BLaER1 treated with 17β-estradiol and CSF1 and Interleukin-3, amounts not matched to agents 10 nM and 100 nM (cell line): ENCODE results near the gene CBLB.
A peak's percentile ranks its signal among the peaks of the same experiment; 100 is the strongest.

Source experiments
- H3K27ac ChIP-seq, 11 experiments: shearing (Covaris generic); formaldehyde crosslinking; 2 replicates each; pipeline ENCODE4 v1.8.1; 2022
- H3K27me3 ChIP-seq, 11 experiments: shearing (Covaris generic); formaldehyde crosslinking; 2 replicates each; pipeline ENCODE4 v1.8.1; 2022
- H3K36me3 ChIP-seq, 11 experiments: shearing (Covaris generic); formaldehyde crosslinking; 2 replicates each; pipeline ENCODE4 v1.8.1; 2022
- H3K4me1 ChIP-seq, 10 experiments: shearing (Covaris generic); formaldehyde crosslinking; 2 replicates each; pipeline ENCODE4 v1.8.1; 2022
- H3K4me2 ChIP-seq, 11 experiments: shearing (Covaris generic); formaldehyde crosslinking; 2 replicates each; pipeline ENCODE4 v1.8.1; 2022
- H3K4me3 ChIP-seq, 10 experiments: shearing (Covaris generic); formaldehyde crosslinking; 2 replicates each; pipeline ENCODE4 v1.8.1; 2022
- H3K9ac ChIP-seq, 11 experiments: shearing (Covaris generic); formaldehyde crosslinking; 2 replicates each; pipeline ENCODE4 v1.8.1; 2022
- H3K9me3 ChIP-seq, 11 experiments: shearing (Covaris generic); formaldehyde crosslinking; replicated peaks in 1 of 11; 2 replicates each; pipeline ENCODE4 v1.8.1; 2022
- H4K20me1 ChIP-seq, 11 experiments: shearing (Covaris generic); formaldehyde crosslinking; 2 replicates each; pipeline ENCODE4 v1.8.1; 2022
- Cebpa-rat ChIP-seq, 11 experiments: shearing (Covaris generic); IDR thresholded peaks; 2 replicates each; pipeline ENCODE4 v1.8.1; 2022

The CBLB gene

DNA sequence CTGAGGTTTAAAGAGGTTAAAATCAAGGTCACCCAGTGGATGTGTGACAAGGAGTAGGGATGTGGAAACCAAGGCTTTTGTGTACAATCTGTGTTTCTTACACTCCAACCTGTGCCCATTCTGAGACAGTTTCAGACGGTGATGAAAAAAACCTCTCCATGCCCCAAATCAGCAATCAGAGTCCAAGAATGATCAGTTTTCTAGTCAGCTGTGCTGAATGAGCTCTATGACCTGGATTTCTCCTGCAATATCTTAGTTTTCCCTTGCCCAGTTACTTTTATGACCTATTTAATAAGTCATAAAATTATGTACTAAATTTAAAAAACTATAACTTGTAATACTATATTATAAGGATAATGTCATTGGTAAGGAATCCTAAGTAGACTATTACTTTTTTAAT is 37.5 kb upstream of the CBLB start:
- no peaks in the 10 kb centered on the region for H3K36me3 ChIP-seq
- TF ChIP-seq Cebpa-rat (IDR thresholded peaks at IDR 0.05) = no peak
- peak overlapping the region in 2 of 11 experiments; percentile 80 to 81; a peak in 2 of 22 replicates for H3K27ac ChIP-seq
- no peak overlapping the region for H3K4me3 ChIP-seq
- no peaks in the 10 kb centered on the region for H4K20me1 ChIP-seq
- no peaks in the 10 kb centered on the region; a peak in 2 of 22 replicates for H3K9me3 ChIP-seq
- peak overlapping the region in 2 of 11 experiments; percentile 81 to 86; a peak in 2 of 22 replicates for H3K4me2 ChIP-seq
- peaks cover 0 to 44% (median 0%) of the 10 kb centered on the region in 10 experiments; a peak in 7 of 20 replicates for H3K4me1 ChIP-seq
- H3K27me3 ChIP-seq = no peaks in the 10 kb centered on the region
- no peak overlapping the region for H3K9ac ChIP-seq

DNA sequence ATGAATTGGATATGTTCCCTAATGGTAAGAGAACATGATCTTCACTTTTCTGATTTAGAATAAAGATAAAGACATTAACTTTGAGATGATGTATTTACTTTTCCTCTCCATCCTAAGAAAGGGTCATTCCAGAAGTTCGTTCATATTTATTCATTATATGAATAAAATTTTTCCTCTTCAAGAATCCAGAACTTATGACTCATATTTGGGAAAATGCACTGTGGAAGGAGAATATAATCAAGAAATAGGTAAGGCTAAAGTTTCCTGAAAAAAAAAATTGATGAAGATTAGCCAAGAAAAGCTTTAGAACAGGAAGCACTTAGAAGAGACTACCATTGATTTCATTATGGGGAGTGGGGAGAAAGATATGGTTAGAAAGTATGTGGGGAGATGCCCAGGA is 36.5 kb upstream of the CBLB start:
- H3K9ac ChIP-seq = no peak overlapping the region
- no peak overlapping the region for H3K27ac ChIP-seq
- no peaks in the 10 kb centered on the region for H3K27me3 ChIP-seq
- no peaks in the 10 kb centered on the region for H3K36me3 ChIP-seq
- 0 out of 22 replicates have a peak overlapping the region, but pooled peaks of 1 of the 11 experiments have one; percentile 26 for H3K4me2 ChIP-seq
- peaks cover 0 to 37% (median 0%) of the 10 kb centered on the region in 10 experiments; a peak in 7 of 20 replicates for H3K4me1 ChIP-seq
- no peak for TF ChIP-seq Cebpa-rat (IDR thresholded peaks at IDR 0.05)
- H3K4me3 ChIP-seq = no peak overlapping the region
- H4K20me1 ChIP-seq = no peaks in the 10 kb centered on the region
- no peaks in the 10 kb centered on the region; a peak in 2 of 22 replicates for H3K9me3 ChIP-seq

DNA sequence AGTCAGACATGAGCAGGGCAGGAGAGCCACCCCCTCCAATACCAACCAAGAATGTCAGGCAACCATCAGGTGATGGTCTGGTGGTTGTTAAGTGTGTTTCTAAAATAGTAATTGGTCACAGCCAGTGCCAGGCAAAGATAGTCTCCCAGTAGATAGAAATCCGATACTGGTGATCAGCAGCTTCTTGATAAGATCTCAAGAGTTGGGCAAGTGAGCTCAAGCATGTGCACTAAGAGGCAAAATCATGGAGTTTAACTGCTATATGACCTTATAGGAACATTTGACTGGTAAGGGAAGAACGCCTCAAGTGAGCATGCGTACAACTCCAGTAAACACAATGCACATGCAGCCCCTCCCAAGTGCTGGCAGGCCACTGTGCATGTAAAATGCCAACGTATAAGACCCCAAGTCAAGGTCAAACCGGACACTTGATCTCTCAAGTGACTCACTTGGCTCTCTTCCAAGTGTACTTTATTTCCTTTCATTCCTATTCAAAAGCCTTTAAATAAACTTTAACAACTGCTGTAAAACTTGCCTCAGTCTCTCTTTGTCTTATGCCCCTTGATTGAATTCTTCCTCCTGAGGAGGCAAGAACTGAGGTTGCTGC is 36.0 kb upstream of the CBLB start:
- Histone ChIP-seq H3K27me3 (no peaks in the 10 kb centered on the region), H3K4me2 (peak overlapping the region in 1 of 11 experiments; percentile 5; a peak in 1 of 22 replicates), H3K36me3 (no peaks in the 10 kb centered on the region), H3K4me1 (peaks cover 0 to 41% (median 0%) of the 10 kb centered on the region in 10 experiments; a peak in 7 of 20 replicates), H3K9ac (no peak overlapping the region), H3K27ac (no peak overlapping the region), H3K4me3 (no peak overlapping the region), H3K9me3 (no peaks in the 10 kb centered on the region; a peak in 2 of 22 replicates), H4K20me1 (no peaks in the 10 kb centered on the region)
- TF ChIP-seq Cebpa-rat (IDR thresholded peaks at IDR 0.05) = no peak

DNA sequence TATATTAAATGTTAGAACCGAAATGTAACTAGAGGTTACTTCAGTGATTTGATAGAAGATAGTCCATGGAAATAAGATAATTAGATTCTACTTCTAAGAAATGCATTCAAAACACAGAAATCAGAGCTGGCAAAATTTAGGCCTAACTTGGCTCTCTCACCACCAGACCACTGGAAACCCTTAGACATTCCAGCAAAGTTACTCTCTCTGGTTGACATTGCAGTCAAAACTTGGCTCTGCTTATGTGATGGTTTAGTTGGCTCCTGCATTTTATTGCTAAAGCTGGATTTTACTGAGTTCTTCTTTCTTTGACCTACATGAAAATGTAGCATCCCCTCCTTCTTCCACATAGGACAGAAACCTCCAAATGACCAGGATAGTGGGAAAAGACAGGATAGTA is 35.4 kb upstream of the CBLB start:
- Histone ChIP-seq H3K27me3 (no peaks in the 10 kb centered on the region), H3K4me2 (no peak overlapping the region), H4K20me1 (no peaks in the 10 kb centered on the region), H3K9me3 (no peaks in the 10 kb centered on the region; a peak in 2 of 22 replicates), H3K36me3 (no peaks in the 10 kb centered on the region), H3K27ac (no peak overlapping the region), H3K4me3 (no peak overlapping the region), H3K4me1 (peaks cover 0 to 47% (median 0%) of the 10 kb centered on the region in 10 experiments; a peak in 7 of 20 replicates), H3K9ac (no peak overlapping the region)
- TF ChIP-seq Cebpa-rat (IDR thresholded peaks at IDR 0.05) = no peak

DNA sequence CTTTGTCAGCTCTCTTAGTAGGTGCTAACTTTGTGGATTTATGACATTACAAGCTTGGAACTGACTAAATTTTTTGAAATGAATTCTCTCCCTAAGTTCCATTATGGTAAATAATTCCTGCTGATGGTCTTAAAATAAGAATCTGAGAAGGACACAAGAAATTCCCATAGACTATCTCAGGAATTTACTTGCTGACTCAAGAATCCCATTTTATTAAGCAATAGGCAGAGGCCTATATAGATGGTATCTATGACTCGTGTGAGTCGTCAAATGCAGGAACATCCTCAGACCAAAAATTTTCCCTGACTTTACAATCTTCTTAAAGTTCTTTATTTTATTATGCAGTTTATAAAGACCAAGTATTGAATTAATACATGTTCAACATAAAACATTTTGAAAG is 30.7 kb upstream of the CBLB start:
- H3K27ac ChIP-seq = no peak overlapping the region
- H3K27me3 ChIP-seq = no peaks in the 10 kb centered on the region
- H3K9me3 ChIP-seq = no peaks in the 10 kb centered on the region; a peak in 2 of 22 replicates
- no peak overlapping the region for H3K9ac ChIP-seq
- H4K20me1 ChIP-seq = no peaks in the 10 kb centered on the region
- no peak overlapping the region for H3K4me3 ChIP-seq
- H3K4me2 ChIP-seq = peak overlapping the region in 3 of 11 experiments; percentile 12 to 32 (median 19); a peak in 4 of 22 replicates
- TF ChIP-seq Cebpa-rat (IDR thresholded peaks at IDR 0.05) = no peak
- no peaks in the 10 kb centered on the region for H3K36me3 ChIP-seq
- peaks cover 0 to 16% (median 0%) of the 10 kb centered on the region in 10 experiments; a peak in 5 of 20 replicates for H3K4me1 ChIP-seq

DNA sequence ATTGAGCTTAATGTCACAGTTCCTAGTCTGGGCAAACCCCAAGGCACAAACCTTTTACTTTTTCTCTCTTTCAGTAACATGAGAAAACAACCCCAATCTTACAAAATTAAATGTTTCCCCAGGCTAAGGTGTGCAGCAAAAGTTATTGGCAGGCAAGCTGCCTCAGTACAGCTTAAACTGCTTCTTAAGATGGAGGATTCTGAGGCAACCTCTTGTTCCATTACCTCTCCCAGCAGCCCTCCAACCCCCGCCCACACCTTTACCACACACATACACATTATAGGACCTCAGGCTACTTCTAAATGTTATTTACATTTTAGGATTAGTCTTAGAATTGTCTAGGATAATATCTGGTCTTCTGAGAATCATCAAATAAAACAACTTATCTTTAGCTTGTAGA is 22.3 kb upstream of the CBLB start:
- no peaks in the 10 kb centered on the region for H3K36me3 ChIP-seq
- no peak for TF ChIP-seq Cebpa-rat (IDR thresholded peaks at IDR 0.05)
- no peak overlapping the region for H3K27ac ChIP-seq
- no peak overlapping the region for H3K4me3 ChIP-seq
- no peak overlapping the region for H3K9ac ChIP-seq
- no peaks in the 10 kb centered on the region for H4K20me1 ChIP-seq
- H3K9me3 ChIP-seq = no peaks in the 10 kb centered on the region
- no peaks in the 10 kb centered on the region for H3K27me3 ChIP-seq
- H3K4me1 ChIP-seq = no peaks in the 10 kb centered on the region
- no peak overlapping the region for H3K4me2 ChIP-seq

DNA sequence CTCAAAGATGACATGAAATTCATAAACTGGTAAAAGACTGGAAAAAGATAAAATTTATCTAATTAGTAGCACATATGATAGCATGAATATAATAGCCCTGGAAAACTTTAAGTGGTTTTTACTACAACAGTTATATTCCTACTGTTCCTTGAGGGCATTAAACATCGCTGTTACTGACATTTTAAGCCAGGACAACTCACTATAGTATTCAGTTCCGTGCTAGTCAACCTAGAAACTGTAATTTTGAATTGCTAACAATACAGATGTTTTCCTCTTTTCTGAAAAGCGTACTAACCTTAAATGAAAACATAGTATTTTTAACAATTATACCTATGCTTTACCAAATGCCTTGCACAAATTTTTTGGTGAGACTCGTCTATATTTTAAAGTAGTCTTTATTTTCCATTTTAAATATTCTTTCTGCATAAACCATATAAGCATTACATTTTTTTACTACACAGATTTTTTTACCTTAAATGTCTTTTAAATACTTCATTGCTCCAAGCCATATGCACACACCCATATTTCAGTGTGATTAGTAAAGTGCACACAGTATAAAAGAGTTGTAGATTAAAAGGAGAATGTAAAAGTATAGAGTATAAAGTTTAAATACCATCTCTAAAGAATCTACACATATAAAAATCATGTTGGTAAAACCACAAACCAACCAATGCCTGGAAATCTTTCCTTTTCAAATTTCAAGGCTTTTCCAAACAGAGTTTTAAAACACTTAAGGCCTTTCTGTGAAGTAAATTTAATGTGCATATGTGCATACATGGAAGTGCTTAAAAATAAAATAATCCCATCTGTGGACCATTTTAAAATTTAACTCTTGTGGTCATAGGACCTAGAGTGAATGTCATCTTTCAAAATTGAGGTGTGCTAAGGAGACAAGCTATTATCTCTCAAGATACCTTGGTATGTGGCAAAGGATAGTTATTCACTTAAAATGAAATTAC is 20.1 kb upstream of the CBLB start:
- no peaks in the 10 kb centered on the region for H4K20me1 ChIP-seq
- no peak for TF ChIP-seq Cebpa-rat (IDR thresholded peaks at IDR 0.05)
- no peaks in the 10 kb centered on the region for H3K27me3 ChIP-seq
- no peak overlapping the region for H3K4me3 ChIP-seq
- no peaks in the 10 kb centered on the region for H3K9me3 ChIP-seq
- H3K36me3 ChIP-seq = no peaks in the 10 kb centered on the region
- no peak overlapping the region for H3K9ac ChIP-seq
- H3K4me2 ChIP-seq = no peak overlapping the region
- H3K27ac ChIP-seq = no peak overlapping the region
- no peaks in the 10 kb centered on the region for H3K4me1 ChIP-seq

DNA sequence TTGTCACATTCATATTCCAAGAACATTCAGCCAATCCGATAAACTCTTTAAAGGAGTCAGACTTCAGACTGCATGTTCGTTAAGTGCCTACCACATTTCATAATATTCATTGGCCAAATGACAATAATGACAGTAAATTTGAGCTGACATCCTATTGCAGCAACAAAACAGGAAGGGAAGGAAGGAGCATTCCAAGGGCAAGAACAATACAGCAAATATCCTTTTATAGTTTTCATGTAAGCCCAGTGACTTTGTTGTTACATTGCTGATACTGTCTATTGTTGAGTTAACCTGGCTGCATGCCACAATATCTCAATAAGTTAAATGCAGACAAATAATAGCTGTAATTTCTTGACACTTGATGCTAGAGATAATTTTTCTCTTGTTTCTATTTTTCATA is 16.4 kb upstream of the CBLB start:
- Histone ChIP-seq H3K27me3 (no peaks in the 10 kb centered on the region), H3K4me2 (0 out of 22 replicates have a peak overlapping the region, but pooled peaks of 1 of the 11 experiments have one; percentile 20), H4K20me1 (no peaks in the 10 kb centered on the region), H3K36me3 (no peaks in the 10 kb centered on the region), H3K9ac (no peak overlapping the region), H3K9me3 (no peaks in the 10 kb centered on the region), H3K27ac (no peak overlapping the region), H3K4me3 (no peak overlapping the region), H3K4me1 (no peaks in the 10 kb centered on the region)
- no peak for TF ChIP-seq Cebpa-rat (IDR thresholded peaks at IDR 0.05)

DNA sequence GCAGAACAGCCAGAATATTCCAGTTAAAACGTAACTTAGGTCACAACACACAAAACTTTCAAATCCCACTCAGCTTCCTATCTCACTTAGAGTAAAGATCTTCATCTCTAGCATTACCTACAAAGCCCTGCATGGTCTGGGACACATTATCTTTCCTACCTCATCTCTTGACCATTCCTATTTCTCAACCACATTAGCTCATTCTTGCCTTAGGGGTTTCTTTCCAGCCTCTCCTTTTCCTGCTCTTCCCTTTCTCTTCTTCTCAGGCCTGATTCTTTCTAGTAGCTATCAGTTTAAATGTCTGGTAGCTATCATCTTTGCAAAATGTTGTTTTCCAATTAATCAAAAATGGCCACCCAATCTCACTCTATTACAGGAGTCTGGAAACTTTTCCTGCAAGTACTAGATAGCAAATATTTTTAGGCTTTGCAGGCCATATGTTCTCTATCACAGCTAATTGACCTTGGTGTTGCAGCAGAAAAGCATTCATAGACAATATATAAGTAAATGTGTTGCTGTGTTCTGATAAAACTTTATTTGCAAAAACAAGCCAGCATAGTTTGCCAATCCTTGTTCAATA is 15.1 kb upstream of the CBLB start:
- no peak for TF ChIP-seq Cebpa-rat (IDR thresholded peaks at IDR 0.05)
- H3K27ac ChIP-seq = no peak overlapping the region

More for the DNA sequence above, 15.1 kb upstream of the CBLB start:
- H3K9ac ChIP-seq = no peak overlapping the region
- no peaks in the 10 kb centered on the region for H3K9me3 ChIP-seq
- no peaks in the 10 kb centered on the region for H3K27me3 ChIP-seq
- H4K20me1 ChIP-seq = no peaks in the 10 kb centered on the region
- H3K4me2 ChIP-seq = no peak overlapping the region
- no peak overlapping the region for H3K4me3 ChIP-seq
- H3K36me3 ChIP-seq = no peaks in the 10 kb centered on the region
- no peaks in the 10 kb centered on the region for H3K4me1 ChIP-seq
